Tibial nerve (tissue), 4 donors: Measurements from ENCODE around the gene TBXAS1. TPM values are rescaled to one million over a fixed set of nuclear protein-coding genes. Genes with fewer than 3 reads are reported as not detected.

Experiments
- DNase-seq, 2 donors: peaks; one replicate each; pipeline ENCODE4 v3.0.0-alpha.2; 2019; ENCODE audit warnings: low spot score in 2 of 2
- H3K27ac ChIP-seq, 4 donors: fragments of 200-600 bp; sonication (generic) in 3 of 4; one replicate each; pipeline ENCODE4 v1.5.1; 2017 to 2019; ENCODE audit warnings: mild to moderate bottlenecking in 1 of 4
- H3K27me3 ChIP-seq, 2 donors: fragments of 200-600 bp; sonication (generic) in 1 of 2; one replicate each; pipeline versions ENCODE4 v1.5.1 to v1.6.0; 2017 to 2019
- H3K36me3 ChIP-seq, 3 donors: fragments of 200-600 bp; sonication (generic); one replicate each; pipeline ENCODE4 v1.5.1; 2018 to 2019
- H3K4me1 ChIP-seq, 4 donors: fragments of 200-600 bp; sonication (generic) in 3 of 4; one replicate each; pipeline ENCODE4 v1.5.1; 2017 to 2019
- H3K4me3 ChIP-seq, 4 donors: fragments of 200-600 bp; sonication (generic) in 3 of 4; one replicate each; pipeline ENCODE4 v1.5.1; 2017 to 2019; ENCODE audit warnings: mild to moderate bottlenecking in 1 of 4, moderate library complexity in 1 of 4
- H3K9me3 ChIP-seq, 4 donors: fragments of 200-600 bp; sonication (generic) in 3 of 4; one replicate each; pipeline ENCODE4 v1.5.1; 2017 to 2019
- CTCF ChIP-seq, 5 experiments: fragments of 200-600 bp in 3 of 5; fragments of 450-650 bp in 2 of 5; sonication (generic) in 3 of 5; IDR thresholded peaks; one replicate each; pipeline ENCODE4 v1.5.1; 2016 to 2019; ENCODE audit warnings: antibody characterized with exemption in 5 of 5, mild to moderate bottlenecking in 3 of 5, moderate library complexity in 2 of 5
- EP300 ChIP-seq, 2 donors: sonication (generic); formaldehyde crosslinking; IDR thresholded peaks; one replicate each; pipeline ENCODE4 v1.6.1; 2017; ENCODE audit warnings: antibody characterized with exemption in 2 of 2, mild to moderate bottlenecking in 1 of 2
- POLR2A ChIP-seq, 2 donors: fragments of 450-650 bp; IDR thresholded peaks; one replicate each; pipeline ENCODE4 v1.6.1; 2017; ENCODE audit warnings: antibody characterized with exemption in 2 of 2, mild to moderate bottlenecking in 2 of 2, moderate library complexity in 2 of 2
- WGBS, 2 donors: methylation state at CpG; one replicate each; pipeline ENCODE4 v1.1.5; 2018; 5-methylcytosine and 5-hydroxymethylcytosine counted together
- total RNA-seq, 4 donors: library from RNA; depleted of rRNA; stranded (reverse); fragments of >200 nt; gene quantifications; one replicate each; pipeline ENCODE4 v1.1.0, GENCODE V29; 2016

TBXAS1 gene
- total RNA-seq, 4 donors from 2014 or later = 19.0 to 80.4 (median 30.5) TPM

GRCh38 chr7:139943401-139943800, 114.3 kb downstream of the TBXAS1 start:
- Histone ChIP-seq H3K36me3 (no peaks in the 10 kb centered on the region), H3K27me3 (no peaks in the 10 kb centered on the region), H3K4me1 (no peaks in the 10 kb centered on the region), H3K9me3 (peaks cover 0 to 26% (median 0%) of the 10 kb centered on the region in 4 donors), H3K27ac (no peak overlapping the region), H3K4me3 (no peak overlapping the region)
- DNase-seq = no peak
- WGBS, 2 donors = 75 to 82% methylated on average over 4 of the region's 4 CpGs
- TF ChIP-seq CTCF (IDR thresholded peaks at IDR 0.05) = no peak
- no peak for TF ChIP-seq EP300 (IDR thresholded peaks at IDR 0.05)
- no peak for TF ChIP-seq POLR2A (IDR thresholded peaks at IDR 0.05)

DNA sequence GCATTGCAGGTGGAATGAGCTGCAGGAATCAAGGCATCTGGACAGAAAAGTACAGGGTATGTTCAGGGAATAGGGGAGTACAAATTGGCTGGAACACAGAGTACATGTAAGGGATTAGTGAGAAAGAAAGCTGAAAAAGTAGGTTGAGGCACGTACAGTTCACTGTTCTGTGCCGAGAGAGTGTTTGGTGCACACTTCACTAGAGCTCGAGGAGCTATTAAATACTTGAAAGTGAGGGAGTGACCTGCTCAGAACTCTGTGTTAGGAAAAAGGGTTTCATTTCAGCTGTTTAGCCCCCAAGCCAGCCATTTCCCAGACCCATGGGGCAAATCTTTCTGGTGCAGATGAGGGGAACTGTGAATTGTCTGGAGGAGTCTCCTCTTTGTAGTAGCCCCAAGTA, 115.2 kb downstream of the TBXAS1 start:
- H3K9me3 ChIP-seq = peaks cover 0 to 28% (median 0%) of the 10 kb centered on the region in 4 donors
- DNase-seq = no peak
- no peaks in the 10 kb centered on the region for H3K36me3 ChIP-seq
- no peaks in the 10 kb centered on the region for H3K27me3 ChIP-seq
- WGBS, 2 donors = 54 to 65% methylated on average over 3 of the region's 3 CpGs
- TF ChIP-seq POLR2A (IDR thresholded peaks at IDR 0.05) = no peak
- no peak for TF ChIP-seq CTCF (IDR thresholded peaks at IDR 0.05)
- no peak for TF ChIP-seq EP300 (IDR thresholded peaks at IDR 0.05)
- no peak overlapping the region for H3K4me3 ChIP-seq
- H3K27ac ChIP-seq = no peak overlapping the region
- H3K4me1 ChIP-seq = no peaks in the 10 kb centered on the region

DNA sequence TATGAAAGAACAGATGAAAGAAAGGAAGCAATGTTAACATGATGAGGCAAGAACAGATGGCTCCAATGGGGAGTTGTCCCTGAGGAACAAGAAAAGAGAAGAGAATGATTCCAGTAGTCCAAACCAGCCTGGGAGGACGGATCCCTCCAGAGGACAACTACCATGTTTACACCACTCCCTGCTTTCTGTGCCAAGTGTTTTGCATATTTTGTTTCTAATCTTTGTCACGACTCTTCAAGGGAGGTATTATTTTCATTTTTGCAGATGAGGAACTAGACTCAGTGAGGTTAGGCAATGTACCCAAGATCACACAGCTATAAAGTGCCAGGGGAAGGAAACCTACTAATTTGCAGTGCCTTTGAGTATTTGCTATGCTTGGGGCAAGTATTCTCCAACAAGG, 117.5 kb downstream of the TBXAS1 start:
- H3K36me3 ChIP-seq = no peaks in the 10 kb centered on the region
- H3K9me3 ChIP-seq = peaks cover 0 to 28% (median 0%) of the 10 kb centered on the region in 4 donors
- no peak for DNase-seq
- H3K27ac ChIP-seq = no peak overlapping the region
- H3K27me3 ChIP-seq = no peaks in the 10 kb centered on the region
- no peak overlapping the region for H3K4me3 ChIP-seq
- no peak for TF ChIP-seq CTCF (IDR thresholded peaks at IDR 0.05)
- TF ChIP-seq EP300 (IDR thresholded peaks at IDR 0.05) = no peak
- TF ChIP-seq POLR2A (IDR thresholded peaks at IDR 0.05) = no peak
- no peaks in the 10 kb centered on the region for H3K4me1 ChIP-seq
- WGBS, 2 donors = 41 to 44% methylated on average over 2 of the region's 2 CpGs

GRCh38 chr7:139947021-139947420, 118.0 kb downstream of the TBXAS1 start:
- no peaks in the 10 kb centered on the region for H3K4me1 ChIP-seq
- H3K9me3 ChIP-seq = peaks cover 0 to 28% (median 0%) of the 10 kb centered on the region in 4 donors
- WGBS, 2 donors = 89 to 93% methylated on average over 3 of the region's 3 CpGs
- H3K4me3 ChIP-seq = no peak overlapping the region
- no peak overlapping the region for H3K27ac ChIP-seq
- TF ChIP-seq EP300 (IDR thresholded peaks at IDR 0.05) (no peak), CTCF (IDR thresholded peaks at IDR 0.05) (no peak), POLR2A (IDR thresholded peaks at IDR 0.05) (no peak)
- no peaks in the 10 kb centered on the region for H3K36me3 ChIP-seq
- no peaks in the 10 kb centered on the region for H3K27me3 ChIP-seq
- no peak for DNase-seq

DNA sequence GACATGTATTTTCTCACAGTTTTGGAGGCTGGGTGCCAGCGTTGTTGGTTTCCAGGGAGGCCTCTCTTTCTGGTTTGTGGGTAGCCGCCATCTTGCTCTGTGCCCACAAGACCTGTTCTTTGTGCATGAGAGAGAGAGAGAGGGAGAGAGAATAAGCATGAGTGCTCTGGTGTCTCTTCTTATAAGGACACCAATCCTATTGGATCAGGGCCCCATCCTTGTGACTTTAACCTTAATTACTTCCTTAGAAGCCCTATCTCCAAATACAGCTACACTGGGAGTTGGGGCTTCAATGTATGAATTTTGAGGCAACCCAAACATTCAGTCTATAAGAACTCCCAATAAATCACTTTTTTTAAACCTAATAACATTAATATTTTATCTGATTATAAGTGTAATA, 119.1 kb downstream of the TBXAS1 start:
- H3K27ac ChIP-seq = no peak overlapping the region
- no peaks in the 10 kb centered on the region for H3K36me3 ChIP-seq
- H3K4me3 ChIP-seq = no peak overlapping the region
- H3K4me1 ChIP-seq = no peaks in the 10 kb centered on the region
- 91 to 93% methylated on average over 2 of the region's 2 CpGs for WGBS, 2 donors
- DNase-seq = no peak
- no peaks in the 10 kb centered on the region for H3K27me3 ChIP-seq
- peaks cover 0 to 28% (median 0%) of the 10 kb centered on the region in 4 donors for H3K9me3 ChIP-seq
- TF ChIP-seq POLR2A (IDR thresholded peaks at IDR 0.05) = no peak
- TF ChIP-seq EP300 (IDR thresholded peaks at IDR 0.05) = no peak
- no peak for TF ChIP-seq CTCF (IDR thresholded peaks at IDR 0.05)
